ENCODE data around the gene NRXN3.

The NRXN3 gene

GRCh38 chr14:79576424-79576823 lies 1406.3 kb downstream of the NRXN3 start:
- no peak for FAIRE-seq

GRCh38 chr14:79578470-79578869 lies 1408.3 kb downstream of the NRXN3 start:
- FAIRE-seq: no peak

GRCh38 chr14:79580414-79580813 lies 1410.2 kb downstream of the NRXN3 start:
- no peak for FAIRE-seq

- no peak for FAIRE-seq
Measured at GRCh38 chr14:79580906-79581305, 1410.7 kb downstream of the NRXN3 start.

GRCh38 chr14:79581912-79582576 lies 1411.9 kb downstream of the NRXN3 start:
- no peak for FAIRE-seq

GRCh38 chr14:79583738-79584408 lies 1413.7 kb downstream of the NRXN3 start:
- FAIRE-seq: no peak

GRCh38 chr14:79584679-79585078 lies 1414.5 kb downstream of the NRXN3 start:
- no peak for FAIRE-seq

- FAIRE-seq: no peak
Measured at GRCh38 chr14:79585845-79586244, 1415.7 kb downstream of the NRXN3 start.

GRCh38 chr14:79586416-79586815 lies 1416.2 kb downstream of the NRXN3 start:
- no peak for FAIRE-seq

GRCh38 chr14:79586989-79587598 lies 1416.9 kb downstream of the NRXN3 start:
- no peak for FAIRE-seq

GRCh38 chr14:79587875-79588274 lies 1417.7 kb downstream of the NRXN3 start:
- FAIRE-seq: no peak

- no peak for FAIRE-seq
Measured at GRCh38 chr14:79588398-79588797, 1418.2 kb downstream of the NRXN3 start.

- no peak for FAIRE-seq
Measured at GRCh38 chr14:79596551-79596950, 1426.4 kb downstream of the NRXN3 start.

- FAIRE-seq: no peak
Measured at GRCh38 chr14:79597566-79597965, 1427.4 kb downstream of the NRXN3 start.

GRCh38 chr14:79598339-79598738 lies 1428.2 kb downstream of the NRXN3 start:
- FAIRE-seq: no peak

- no peak for FAIRE-seq
Measured at GRCh38 chr14:79599239-79599638, 1429.1 kb downstream of the NRXN3 start.

- FAIRE-seq: no peak
Measured at GRCh38 chr14:79600406-79600805, 1430.2 kb downstream of the NRXN3 start.

- FAIRE-seq: no peak
Measured at GRCh38 chr14:79601579-79601978, 1431.4 kb downstream of the NRXN3 start.

GRCh38 chr14:79602045-79602444 lies 1431.9 kb downstream of the NRXN3 start:
- FAIRE-seq: no peak

GRCh38 chr14:79602742-79603141 lies 1432.6 kb downstream of the NRXN3 start:
- no peak for FAIRE-seq

- no peak for FAIRE-seq
Measured at GRCh38 chr14:79605849-79606248, 1435.7 kb downstream of the NRXN3 start.

- no peak for FAIRE-seq
Measured at GRCh38 chr14:79608446-79608845, 1438.3 kb downstream of the NRXN3 start.

GRCh38 chr14:79613625-79614024 lies 1443.5 kb downstream of the NRXN3 start:
- no peak for FAIRE-seq

- FAIRE-seq: no peak
Measured at GRCh38 chr14:79614448-79614847, 1444.3 kb downstream of the NRXN3 start.
